NCI-H748 (cell line): ENCODE results near the gene PPIC.

ENCODE experiments used
- DNase-seq: peaks from one replicate; lab custom pipeline; 2025; ENCODE audit not compliant: unreplicated experiment; lab: John Stamatoyannopoulos, UW

The PPIC gene

DNA sequence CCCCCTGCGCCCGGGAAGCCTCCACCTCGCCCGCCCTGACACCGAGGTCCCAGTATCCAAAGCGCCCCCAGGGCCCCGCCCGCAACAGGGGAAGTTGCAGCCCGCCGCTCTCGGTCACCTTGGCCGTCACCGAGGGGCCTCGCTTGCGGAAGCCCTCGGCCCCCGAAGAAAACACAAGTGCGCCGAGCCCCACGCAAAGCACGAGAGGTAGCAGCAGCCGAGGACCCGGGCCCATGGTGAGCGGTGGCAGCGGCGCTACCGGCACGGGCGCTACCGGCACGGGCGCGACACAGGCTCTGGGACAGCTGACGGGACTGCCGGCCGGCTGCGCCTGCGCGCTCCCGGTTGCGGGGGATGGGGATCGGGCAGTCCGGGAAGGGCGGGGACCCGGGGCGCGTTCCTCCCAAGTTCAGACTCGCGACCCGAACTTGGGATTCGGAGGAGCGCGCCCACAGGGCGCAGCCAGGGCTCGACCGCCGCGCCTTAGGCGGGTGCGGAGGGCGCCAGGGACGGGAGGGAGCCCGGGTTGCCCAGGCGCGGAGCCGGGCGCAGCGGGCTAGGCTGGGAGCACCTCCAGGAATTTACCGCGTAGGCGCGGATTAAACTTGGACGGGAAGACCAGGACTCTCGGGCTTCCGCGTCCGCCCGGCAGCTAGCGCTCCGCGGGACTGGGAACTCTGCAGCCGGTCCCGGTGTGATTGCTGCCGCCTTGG lies at the start of gene PPIC:
Gene PPIC (minus strand): TSS at position 335 of the 713 bp plus-strand sequence. CDS start 100 bp downstream, at position 235.
- DNase-seq = peak; percentile 79

DNA sequence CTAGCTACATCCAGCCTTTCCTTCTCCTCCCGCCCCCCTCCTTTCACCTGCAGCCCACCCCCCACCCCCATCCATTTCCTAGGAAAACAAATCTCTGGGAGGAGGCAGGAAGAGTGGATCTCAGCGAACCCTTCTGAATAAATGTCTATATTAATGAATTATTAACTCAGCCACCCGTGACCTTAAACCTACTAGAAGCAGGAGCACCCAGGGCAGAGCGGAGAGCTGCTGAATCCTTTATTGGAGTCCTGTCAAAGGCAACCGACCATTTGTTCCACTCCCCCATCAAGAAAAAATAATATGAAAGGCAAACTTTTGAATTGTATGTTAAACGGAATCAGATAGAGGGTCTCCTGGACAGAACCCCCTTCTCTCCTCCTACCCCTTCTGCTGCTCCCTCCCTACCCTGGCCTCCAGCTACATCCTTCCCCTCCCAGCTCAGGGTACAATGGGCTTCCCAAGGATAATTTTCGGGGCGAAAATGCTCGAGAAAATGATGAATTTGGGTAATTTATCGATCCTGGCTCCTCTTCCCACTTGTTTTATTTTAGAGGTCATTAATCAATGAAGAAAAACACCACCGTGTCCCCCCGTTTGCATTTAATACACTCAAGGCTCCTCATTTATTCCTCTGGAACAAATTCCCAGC lies 49.2 kb upstream of the PPIC start:
- no peak for DNase-seq

DNA sequence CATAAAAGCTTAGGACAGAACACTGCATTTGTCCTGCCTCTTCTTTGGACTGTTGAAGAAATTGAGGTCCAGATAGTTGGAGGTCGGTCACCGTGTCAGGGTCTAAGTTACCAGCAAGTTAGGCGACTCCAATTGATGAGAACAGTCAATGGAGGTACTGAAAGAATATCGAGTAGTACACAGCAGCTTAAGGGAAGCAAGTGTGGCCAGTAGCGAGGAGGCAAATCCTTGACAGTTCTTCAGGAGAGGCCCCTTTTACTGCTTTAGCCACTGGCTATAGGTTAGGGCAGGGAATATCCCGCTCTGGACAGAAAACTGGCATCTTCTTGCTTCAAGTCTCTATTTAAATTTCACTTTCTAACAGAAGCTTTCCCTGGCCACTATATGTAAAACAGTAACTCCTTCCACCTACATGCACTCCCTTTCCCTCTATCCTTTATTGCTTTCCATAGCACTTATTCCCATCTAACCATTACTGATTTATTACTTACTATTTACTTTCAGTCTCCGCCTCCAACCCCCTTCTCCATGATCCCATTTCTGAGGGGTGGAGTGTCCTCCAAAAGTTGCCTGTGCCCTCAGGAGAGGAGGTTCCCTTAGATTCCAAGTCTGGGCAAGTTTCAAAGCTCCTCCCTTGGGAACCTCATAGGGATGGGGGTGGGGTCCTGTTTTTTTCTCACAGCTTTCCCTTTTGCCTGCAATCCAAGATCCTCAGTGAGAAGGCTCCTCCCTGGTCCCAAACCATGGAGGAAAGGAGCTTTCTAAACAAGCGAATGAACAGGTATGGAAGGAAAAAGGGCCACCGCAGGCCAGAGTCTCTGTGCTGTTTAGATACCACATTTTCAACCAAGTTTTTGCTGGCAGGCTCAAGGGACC lies 48.4 kb upstream of the PPIC start:
- no peak for DNase-seq

DNA sequence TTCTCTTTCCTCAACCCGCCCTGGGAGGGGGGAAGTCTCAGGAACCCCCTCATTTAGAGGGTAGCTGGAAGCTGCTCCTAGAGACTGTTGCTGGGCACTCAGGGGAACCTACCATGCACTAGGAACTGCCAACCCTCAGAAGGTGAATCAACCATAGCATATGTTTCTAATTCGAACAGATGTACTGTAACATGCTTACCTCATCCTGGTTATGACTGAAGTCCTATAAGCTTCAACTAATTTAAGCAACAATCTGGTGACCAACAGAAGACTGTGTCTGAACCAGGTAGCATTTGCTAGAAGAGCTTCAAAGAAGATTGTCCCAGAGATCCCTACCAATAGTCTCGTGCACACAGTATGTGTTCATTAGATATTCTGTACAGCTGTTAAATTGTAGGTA lies 46.8 kb upstream of the PPIC start:
- no peak for DNase-seq

DNA sequence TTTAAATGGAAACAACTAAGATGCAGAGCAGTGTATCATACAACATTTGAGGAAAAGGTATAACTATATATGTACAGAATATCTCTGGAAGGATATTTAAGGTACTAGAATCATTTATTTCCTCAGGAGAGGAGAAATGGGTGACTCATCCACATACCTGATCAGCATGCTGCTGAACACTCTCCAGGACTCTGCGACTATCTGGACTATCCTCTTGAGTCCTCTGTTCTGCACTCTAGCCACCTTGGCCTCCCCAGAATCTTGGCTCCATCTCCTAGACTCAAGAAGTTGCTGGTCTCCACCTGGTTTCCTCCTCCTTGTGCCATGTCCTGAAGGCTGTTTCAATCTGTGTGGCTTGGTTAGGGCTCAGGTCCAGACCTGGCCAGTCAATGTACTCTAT lies 43.7 kb upstream of the PPIC start:
- no peak for DNase-seq

DNA sequence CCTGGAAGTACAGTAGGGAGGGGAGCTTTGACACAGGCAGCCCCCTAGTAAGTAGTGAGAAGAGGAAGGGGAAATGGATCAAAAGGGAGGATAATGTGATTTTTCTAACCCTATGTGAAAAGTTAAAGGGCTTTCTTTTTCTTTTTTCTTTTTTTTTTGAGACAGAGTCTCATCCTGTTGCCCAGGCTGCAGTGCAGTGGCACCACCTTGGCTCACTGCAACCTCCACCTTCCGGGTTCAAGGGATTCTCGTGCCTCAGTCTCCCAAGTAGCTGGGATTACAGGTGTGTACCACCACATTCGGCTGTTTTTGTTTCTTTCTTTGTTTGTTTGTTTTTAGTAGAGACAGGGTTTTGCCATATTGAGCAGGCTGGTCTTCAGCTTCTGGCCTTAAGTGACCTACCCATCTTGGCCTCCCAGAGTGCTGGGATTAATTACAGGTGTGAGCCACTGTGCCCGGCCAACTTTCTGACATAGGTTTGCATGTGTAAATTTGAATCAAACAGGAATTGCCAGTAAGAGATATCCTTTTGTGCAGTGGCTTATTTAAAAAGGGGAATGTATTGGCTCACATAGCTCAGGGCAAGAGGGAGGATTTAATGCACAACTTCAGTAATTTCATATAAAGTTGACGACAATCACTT lies 39.1 kb upstream of the PPIC start:
- DNase-seq = no peak

DNA sequence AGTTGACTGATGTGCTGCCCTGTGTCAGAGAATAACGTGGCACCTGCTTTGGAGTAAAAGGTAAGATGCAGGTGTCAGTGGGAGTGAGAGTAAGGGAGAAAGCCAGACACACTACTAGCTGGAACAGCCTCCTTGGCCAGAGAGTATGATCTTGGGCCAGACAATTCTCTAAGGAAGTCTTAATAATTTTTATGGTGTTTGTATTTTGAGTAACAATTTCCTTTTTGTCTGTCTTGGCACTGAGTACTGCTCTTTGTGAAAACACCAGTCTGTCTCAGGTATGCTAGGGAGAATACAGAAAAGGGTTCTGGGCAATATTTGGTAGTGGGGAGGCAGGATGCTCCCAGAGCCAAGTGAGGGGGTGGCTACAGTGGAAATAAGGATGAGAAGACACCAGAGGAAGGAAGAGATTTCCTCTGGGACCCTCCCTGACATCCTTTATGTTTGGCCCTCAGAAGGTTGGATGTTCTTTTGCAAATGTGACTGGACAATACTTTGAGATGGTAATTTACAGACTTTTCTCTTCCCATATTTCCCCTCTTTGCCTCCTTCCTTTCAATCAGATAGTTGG lies 31.9 kb upstream of the PPIC start:
- no peak for DNase-seq

DNA sequence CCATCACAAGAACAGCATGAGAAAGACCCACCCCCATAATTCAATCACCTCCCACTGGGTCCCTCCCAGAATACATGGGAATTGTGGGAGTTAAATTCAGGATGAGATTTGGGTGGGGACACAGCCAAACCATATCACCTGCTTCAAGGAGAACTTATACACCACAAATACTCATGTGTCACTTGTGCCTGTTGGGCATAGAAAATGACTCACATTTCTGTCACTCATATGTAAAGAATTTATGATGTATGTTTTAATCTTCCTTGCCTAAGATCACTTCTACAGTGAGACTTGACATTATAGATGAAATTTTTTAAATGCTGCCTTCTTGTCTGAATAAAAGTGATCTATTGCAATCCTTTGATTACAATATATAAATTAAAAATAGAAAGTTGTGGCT lies 29.5 kb upstream of the PPIC start:
- DNase-seq = no peak

DNA sequence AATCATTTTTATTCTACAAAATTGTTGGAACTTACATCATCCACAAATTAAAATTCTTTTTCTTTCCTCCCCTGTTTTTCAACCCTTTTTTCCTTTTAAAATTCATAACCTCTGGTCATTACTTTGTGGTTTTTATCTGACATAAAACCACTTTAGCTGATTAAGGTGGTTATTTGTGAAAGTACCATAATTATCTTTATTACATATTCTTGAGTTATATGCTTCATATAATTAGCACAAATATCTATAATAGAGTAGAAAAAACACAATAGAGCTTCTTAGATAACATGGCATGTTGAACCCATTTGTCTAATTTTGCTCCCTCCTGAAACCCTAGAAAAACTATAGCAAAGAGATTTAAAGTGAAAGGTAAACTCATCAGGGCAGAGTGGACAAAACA lies 22.9 kb upstream of the PPIC start:
- DNase-seq = peak; percentile 62

DNA sequence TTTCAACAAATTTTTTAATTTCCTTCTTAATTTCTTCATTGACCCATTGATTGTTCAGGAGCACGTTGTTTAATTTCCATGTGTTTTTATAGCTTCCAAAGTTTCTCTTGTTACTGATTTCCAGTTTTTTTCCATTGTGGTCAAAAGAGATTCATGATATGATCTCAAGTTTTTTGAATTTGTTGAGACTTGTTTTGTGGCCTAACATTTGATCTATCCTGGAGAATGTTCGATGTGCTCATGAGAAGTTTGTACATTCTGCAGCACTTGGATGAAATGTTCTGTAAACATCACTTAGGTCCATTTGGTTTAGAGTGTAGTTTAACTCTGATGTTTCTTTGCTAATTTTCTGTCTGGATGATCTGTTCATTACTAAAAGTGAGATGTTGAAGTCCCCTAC lies 14.7 kb upstream of the PPIC start:
- no peak for DNase-seq

DNA sequence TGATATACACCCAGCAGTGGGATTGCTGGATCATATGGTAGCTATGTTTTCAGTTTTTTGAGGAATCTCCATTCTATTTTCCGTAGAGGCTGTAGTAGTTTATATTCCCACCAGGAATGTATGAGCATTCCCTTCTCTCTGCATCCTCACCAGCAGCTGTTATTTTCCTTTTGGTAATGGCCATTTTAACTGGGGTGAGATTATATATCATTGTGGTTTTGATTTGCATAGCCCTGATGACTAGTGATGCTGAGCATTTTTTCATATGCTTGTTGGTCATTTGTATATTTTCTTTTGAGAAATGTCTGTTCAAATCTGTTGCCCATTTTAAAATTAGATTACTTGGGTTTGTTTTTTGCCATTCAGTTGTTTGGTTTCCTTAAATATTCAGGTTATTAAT lies 11.2 kb upstream of the PPIC start:
- DNase-seq = no peak

DNA sequence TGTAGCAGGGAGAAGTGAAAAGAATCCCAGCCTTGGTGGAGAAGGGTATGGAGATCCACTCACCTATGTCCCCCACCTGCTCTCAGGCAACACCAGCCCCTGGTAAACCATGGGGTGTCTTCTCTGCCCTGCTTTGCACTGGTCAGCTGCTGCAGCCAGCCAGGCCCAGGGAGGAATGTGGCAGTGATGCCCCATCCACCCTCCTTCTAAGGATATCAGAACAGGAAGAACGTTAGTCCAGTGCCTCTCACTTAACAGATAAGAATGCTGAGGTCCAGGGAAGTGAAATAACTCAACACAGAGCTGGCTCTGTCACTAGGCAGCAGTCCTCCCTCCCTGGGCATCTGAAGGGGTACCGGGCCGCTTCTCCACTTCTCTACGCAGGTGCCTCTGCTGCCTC lies 9.7 kb upstream of the PPIC start:
- DNase-seq = no peak

DNA sequence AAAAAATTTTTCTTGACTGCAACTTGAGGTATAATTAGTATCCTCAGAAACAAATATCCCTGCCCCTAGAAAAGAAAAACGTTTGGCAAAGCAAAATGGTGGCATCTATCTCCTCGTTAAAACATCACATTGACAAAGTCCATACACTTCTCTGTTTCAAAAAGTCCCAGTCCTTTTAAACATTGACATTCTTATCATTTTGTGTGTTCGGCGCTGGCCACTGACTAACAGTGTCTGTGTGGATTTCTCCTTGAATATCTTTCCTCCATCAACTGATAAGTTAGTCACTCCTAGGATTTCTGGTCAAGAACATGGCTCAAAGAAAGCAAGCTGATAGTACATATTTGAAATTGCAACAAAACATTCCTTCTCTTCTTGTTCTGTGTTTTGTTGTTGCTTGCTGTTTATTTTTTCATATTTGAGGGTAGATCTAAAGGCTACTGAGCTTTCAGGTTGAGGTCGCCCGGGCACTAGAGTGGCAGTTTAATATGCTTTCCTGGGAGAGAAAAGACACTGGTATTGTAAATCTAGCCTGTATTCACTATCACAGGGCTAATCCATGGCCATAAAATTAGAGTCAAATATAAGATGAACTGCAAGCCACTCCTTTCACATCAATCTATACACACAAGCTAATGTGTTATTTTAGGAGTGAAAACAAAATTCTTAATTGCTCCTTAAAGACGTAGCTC lies 8.5 kb upstream of the PPIC start:
- DNase-seq = no peak

DNA sequence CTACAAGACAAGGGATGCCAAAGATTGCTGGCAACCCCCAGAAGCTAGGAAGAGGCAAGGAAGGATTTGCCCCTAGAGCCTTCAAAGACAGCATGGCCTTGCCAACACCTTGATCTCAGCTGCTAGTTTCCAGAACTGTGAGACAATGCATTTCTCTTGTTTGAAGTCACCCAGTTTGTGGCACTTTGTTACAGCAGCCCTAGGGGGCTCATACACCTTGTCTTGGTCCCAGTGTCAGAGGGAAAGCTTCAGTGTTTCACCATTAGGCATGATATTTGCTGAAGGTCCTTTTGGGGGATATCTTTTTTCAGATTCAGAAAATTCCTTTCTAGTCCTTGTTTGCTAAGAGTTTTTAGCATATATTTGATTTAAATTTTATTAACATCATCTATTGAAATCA lies 3.1 kb upstream of the PPIC start:
- DNase-seq = no peak

DNA sequence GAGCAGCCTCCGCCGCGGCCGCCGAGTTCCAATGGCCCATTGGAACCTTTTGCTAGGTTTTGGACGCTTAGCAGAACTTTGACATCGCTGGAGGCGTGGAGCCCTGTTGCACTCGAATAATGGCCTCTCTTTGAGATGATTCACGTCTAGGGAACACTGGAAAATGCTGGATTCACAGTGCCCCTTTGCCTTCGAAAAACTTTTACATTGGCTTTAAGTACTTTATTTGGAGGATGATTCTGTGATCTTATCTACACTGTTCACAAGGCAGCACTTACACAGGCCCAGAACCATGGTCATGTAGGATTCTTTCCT lies 536 bp upstream of the PPIC start:
- DNase-seq = no peak

DNA sequence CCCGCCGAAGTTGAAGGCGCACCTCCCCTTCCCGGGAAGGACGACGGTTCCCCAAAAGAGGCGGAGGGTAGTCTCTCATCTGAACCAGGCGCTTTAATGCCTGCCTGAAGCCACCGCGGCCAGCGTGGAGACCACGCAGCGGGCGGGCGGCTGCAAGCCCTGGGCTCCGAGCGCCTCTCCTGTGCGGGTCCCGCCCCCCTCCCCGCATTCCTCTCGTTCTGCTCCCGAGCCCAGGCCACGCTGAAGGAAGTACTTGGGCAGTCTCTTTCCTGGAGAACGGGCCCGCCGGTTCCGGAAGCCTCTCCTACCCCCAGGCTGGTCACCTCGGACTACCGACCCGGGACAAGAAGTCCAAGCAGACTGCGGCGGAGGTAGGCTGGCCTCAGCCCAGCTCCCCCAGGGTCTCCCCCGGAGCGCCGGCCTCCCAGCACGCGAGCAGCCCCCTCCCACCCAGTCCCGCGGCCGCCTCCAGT lies 571 bp downstream of the PPIC start:
- DNase-seq = peak; percentile 59

DNA sequence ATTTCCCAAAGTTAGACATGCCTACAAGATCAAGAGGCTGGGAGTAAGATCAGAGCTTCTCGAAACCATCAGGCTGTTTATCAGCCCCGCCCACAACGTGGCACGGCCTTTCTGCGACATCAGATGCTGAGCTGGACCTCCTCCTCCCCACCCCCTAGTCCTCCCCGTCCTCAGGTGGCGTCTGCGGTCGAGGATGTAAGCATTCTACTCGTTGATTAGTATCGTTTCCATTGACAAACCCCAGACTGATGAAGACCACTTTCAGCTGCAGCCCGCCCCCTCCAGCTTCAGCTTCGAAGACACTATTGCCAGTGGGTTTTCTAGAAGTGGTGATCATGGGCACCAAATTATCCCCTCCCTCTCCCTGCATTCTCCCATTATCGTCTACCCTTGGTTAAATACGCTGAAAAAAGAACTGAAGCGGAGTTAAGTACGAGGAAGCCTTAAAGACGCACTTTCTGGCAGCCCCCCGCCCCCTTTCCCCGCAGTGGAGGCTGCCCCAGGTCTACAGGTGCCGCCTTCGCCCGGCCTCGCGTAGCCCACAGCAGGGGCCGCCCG lies 1.1 kb downstream of the PPIC start:
- peak; percentile 83 for DNase-seq

DNA sequence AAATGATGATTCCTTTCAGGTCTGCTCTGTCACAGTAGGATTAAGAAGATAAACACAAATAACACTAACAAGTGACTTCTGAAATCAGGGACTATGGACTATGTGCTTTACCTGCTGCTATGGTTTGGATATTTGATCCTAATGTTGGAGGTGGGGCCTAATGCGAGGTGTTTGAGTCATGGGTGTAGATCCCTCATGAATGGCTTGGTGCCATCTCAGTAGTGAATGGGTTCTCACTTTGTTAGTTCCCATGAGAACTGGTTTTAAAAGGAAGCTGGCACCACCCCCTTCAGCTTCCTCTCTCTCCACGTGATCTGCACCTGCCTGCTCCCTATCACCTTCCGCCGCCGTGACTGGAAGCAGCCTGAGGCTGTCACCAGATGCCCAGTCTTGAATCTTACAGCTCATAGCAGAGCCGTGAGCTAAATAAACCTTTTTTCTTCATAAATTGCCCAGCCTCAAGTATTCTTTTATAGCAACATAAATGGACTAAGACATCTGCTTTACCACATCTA lies 3.3 kb downstream of the PPIC start:
- peak; percentile 29 for DNase-seq

DNA sequence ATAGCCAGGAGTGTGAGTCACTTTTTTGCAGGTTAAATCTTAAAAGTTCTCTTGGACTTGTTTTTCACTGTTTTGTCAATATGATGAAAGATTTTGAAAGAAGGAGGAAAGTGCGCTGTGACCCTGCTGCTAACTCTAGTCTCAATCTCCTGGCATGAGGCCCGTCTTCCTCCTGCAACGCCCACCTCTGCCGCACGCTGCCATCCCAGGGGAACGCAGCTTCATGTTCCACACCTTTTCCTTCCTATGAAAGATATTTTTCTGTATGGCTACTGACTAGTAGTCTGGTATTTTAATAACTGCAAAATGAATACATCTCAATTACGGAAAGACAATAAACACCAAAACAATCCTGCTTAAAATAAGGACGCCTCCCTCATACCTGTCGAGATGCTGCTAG lies 8.3 kb downstream of the PPIC start:
- DNase-seq = no peak

DNA sequence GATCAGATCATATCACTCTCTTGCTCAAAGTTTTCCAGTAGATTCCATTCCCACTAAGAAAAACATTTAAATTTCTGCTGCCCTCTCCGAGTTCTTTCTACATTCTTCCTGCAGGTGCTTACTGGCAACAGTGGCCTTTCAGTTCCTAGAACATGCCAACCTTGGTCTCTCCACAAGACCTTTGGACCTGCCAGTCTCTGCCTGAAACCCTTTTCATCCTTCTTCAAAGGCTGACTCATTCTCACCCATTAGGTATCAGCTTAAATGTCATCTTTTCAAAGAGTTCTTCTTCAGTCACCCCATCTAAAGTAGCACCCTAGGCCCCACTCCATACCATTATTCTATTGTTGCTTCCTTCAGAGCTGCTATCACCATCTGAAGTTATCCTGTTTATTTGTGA lies 21.8 kb downstream of the PPIC start:
- no peak for DNase-seq
